Activated CD8-positive, alpha-beta memory T cell treated with anti-CD3 and anti-CD28 coated beads for 24 hours (primary cell): ENCODE results near the gene NFATC1.
A peak's percentile ranks its signal among the peaks of the same experiment; 100 is the strongest.

Experiments
- DNase-seq: peaks from one replicate; pipeline ENCODE4 v3.0.0-alpha.2; 2020

Gene NFATC1

DNA sequence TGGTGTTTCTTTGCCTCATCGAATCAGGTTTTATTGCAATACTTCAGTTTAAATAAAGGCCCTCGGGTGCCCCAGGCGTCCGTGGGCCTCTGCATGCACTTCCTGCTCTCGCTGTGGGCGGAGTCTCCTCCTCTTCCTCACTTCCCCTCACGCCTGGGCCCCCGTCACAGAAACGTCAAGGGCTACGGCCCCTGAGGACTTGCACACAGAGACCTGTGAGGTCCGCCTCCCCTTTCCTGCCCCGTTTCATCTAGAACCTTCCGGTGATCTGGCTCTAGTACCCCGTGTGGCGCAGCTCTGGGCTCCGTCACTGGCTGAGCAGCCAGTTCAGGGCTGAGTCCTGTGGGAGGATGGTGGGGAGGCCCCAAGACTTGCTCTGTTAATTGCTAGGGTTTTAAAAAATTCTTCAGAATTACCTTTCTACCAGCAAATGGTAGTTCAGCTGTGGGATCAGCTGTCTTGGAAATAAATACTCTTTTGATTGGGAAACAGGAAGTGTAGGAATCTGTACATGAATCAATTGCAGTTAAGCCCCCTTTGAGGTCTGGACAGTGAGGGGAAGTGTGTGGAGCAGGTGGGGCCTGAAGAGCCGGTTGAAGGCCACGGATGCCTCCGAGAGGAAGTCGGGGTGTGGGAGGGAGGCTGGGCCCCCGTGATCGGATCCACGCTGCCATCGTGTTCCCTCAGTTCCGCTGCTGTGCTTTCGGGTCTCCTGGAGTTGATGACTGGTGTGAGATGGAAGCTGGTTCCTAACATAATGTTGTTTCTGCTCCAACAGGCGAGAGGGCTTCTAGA is 10.2 kb downstream of the NFATC1 start:
- peak; percentile 87 for DNase-seq

DNA sequence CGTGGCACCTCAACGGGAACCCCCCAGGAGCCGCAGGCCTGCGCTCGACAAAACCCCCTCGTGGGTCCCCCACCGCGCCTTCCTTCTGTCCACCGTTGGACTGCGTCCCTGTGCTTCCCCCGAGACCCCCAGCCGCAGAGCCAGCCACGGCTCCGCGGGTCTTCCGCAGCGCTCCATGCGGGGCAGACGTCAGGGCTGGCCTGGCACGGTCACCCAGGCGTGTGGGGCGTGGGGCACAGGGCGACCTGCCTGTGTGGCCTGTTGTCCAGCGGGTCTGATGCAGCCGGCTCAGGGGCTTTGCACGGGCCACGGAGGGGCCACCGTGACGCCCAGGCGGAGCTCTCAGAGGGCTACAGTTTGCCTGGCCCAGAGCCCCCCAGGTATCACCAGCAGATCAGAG is 11.0 kb downstream of the NFATC1 start:
- no peak for DNase-seq

- DNase-seq: no peak
Measured at GRCh38 chr18:79409313-79409712, 13.6 kb downstream of the NFATC1 start.

DNA sequence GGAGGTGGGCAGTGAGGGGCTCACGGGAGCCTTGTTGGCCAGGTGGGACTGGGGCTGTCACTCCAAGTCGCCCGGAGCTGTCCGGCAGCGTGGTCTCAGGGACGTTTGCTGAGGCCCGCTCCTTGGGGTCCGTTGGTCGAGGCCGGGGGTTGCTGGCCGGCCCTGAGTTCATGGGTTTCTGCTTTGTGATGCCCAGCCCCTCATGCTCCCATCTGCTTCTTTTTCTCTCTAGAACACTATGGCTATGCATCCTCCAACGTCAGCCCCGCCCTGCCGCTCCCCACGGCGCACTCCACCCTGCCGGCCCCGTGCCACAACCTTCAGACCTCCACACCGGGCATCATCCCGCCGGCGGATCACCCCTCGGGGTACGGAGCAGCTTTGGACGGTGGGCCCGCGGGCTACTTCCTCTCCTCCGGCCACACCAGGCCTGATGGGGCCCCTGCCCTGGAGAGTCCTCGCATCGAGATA is 14.5 kb downstream of the NFATC1 start:
- DNase-seq: no peak

GRCh38 chr18:79410731-79411613 is 15.2 kb downstream of the NFATC1 start:
- no peak for DNase-seq

- DNase-seq: no peak
Measured at GRCh38 chr18:79411614-79412526, 16.1 kb downstream of the NFATC1 start.

DNA sequence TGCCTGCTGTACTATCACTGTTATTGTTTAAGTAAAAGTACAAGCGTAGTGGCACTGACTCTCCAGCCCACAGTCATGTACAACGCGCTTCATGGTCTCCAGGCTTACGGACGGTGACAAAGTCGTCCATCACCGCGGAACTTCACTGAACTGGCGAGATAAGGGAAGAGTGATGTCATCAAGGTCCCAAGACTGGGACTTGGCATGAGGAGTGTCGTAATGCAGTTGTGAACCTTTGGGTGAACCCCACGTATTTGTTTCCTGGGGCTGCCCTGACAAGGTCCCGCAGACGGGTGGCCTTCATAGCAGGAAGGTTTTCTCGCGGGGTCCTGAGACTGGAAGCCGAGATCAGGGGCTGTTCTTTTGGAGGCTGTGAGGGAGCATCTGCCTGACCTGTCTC is 17.3 kb downstream of the NFATC1 start:
- no peak for DNase-seq

DNA sequence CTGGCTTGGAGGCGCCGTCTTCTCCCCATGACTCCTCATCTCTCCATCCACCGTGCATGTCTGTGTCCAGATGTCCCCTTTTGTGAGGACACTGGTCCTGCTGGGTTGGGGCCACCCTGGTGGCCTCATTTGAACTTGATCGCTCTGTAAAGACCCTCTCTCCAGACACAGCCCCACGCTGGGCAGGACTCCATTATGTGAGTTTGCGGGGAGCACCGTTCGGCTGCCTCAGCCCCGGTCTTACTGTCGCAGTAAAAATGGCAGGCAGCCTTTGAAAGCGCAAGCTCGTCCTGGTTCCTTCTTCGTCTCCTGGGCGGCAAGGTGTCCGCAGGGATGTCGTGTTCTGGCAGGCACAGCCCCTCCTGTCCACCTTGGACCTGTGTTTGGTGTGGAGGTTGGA is 17.7 kb downstream of the NFATC1 start:
- DNase-seq: no peak

GRCh38 chr18:79413901-79414300 is 18.2 kb downstream of the NFATC1 start:
- DNase-seq: no peak

GRCh38 chr18:79416022-79416676 is 20.4 kb downstream of the NFATC1 start:
- no peak for DNase-seq

DNA sequence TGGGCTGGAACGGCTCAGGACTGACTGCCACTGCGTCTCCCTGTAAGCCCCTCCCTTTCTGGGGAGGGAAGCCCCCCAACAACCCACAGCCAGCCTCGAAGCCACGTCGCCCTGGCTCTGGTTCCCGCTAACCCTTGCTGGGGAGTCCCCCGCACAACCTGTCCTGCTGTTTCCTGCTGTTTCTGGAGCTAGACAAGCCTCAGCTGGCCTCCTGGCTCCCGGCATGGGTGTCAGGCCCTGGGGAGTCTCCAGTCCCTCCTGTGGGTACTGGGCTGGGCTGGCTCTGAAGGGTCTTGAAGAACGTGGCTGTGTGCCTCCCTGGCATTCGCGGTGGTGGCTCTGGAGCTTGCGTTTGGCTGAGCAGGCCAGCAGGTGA is 20.9 kb downstream of the NFATC1 start:
- DNase-seq: no peak

- DNase-seq: no peak
Measured at GRCh38 chr18:79418236-79418635, 22.5 kb downstream of the NFATC1 start.

- DNase-seq: no peak
Measured at GRCh38 chr18:79418642-79419041, 22.9 kb downstream of the NFATC1 start.

DNA sequence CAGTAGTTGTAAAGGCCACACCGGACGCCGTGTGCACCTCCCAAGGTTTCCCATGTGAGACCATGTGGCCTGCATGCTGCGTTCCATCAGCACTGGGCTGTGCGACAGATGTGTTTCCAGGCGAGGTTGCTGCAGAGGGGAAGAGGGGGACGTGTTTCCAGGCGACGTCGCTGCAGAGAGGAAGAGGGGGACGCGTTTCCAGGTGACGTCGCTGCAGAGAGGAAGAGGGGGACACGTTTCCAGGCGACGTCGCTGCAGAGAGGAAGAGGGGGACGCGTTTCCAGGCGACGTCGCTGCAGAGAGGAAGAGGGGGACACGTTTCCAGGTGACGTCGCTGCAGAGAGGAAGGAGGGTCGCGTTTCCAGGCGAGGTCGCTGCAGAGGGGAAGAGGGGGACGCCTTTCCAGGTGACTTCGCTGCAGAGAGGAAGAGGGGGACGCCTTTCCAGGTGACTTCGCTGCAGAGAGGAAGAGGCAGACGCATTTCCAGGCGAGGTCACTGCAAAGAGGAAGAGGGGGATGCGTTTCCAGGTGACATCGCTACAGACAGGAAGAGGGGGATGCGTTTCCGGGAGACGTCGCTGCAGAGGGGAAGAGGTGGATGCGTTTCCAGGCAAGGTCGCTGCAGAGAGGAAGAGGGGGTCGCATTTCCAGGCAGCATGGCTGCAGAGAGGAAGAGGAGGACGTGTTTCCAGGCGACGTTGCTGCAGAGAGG is 24.5 kb downstream of the NFATC1 start:
- DNase-seq: no peak

GRCh38 chr18:79421275-79421857 is 25.6 kb downstream of the NFATC1 start:
- DNase-seq: no peak

- DNase-seq: no peak
Measured at GRCh38 chr18:79422022-79422782, 26.5 kb downstream of the NFATC1 start.

DNA sequence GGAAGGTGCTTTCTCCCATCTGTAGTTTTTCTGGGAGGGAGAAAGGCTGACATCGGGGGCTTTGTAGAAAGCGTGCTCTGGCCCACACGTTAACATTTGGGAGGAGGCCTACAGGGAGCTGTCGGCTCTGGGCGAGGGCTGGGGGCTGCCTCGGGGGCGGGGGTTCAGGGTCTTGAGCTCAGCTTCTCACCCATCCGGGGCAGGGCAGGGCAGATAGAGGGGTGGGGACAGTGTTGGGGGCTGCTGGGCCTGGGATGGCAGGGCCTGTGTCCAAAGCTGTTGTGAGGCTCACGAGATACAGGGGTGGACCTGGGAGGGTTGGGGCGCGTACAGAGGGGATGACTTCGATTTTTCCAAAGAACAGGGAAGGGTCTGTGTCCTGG is 27.0 kb downstream of the NFATC1 start:
- DNase-seq: no peak

GRCh38 chr18:79423211-79424007 is 27.7 kb downstream of the NFATC1 start:
- DNase-seq: no peak

- DNase-seq: no peak
Measured at GRCh38 chr18:79424008-79424565, 28.4 kb downstream of the NFATC1 start.
